ENCODE measurements around the gene TGFB1. TPM values are rescaled to one million over a fixed set of nuclear protein-coding genes. Genes with fewer than 3 reads are reported as not detected.

TGFB1 gene
- total and polyA plus RNA-seq, 2 of the 13 experiments (the other 11 are each of a cell fraction or from before 2014, with no cell fraction given) = 4.1 to 5.4 TPM

- TF ChIP-seq ZNF652 (CRISPR knock-in tag; IDR thresholded peaks at IDR 0.05; ENCODE audit: borderline replicate concordance, low read depth) = 0 out of 2 replicates have a peak, but pooled peaks have one; percentile 7
- no peak for TF ChIP-seq NCOA1 (CRISPR knock-in tag; IDR thresholded peaks at IDR 0.05)
- no peak for TF ChIP-seq CHD2 (IDR thresholded peaks at IDR 0.05; ENCODE audit: low read depth, low read length)
- no peak for TF ChIP-seq THYN1 (CRISPR knock-in tag; IDR thresholded peaks at IDR 0.05; ENCODE audit: borderline replicate concordance, low read depth)
- no peak for TF ChIP-seq ZNF224 (CRISPR knock-in tag; IDR thresholded peaks at IDR 0.05)
- no peak for TF ChIP-seq KAT8 (CRISPR knock-in tag; IDR thresholded peaks at IDR 0.05)
- 0 out of 2 replicates have a peak, but pooled peaks have one; percentile 35 for TF ChIP-seq ZNF510 (CRISPR knock-in tag; IDR thresholded peaks at IDR 0.05; ENCODE audit: low read depth)
- TF ChIP-seq ZNF800 (CRISPR knock-in tag; IDR thresholded peaks at IDR 0.05) = 0 out of 2 replicates have a peak, but pooled peaks have one; percentile 45
- no peak for TF ChIP-seq IKZF5 (CRISPR knock-in tag; IDR thresholded peaks at IDR 0.05)
- no peak for TF ChIP-seq PRPF4 (IDR thresholded peaks at IDR 0.05; ENCODE audit: low read depth, low read length, poor library complexity, severe bottlenecking)
- no peak for TF ChIP-seq ZNF337 (CRISPR knock-in tag; IDR thresholded peaks at IDR 0.05; ENCODE audit: borderline replicate concordance, low read depth)
- no peak for TF ChIP-seq HNF4G (IDR thresholded peaks at IDR 0.05; ENCODE audit: borderline replicate concordance, low read depth, low read length)
- no peak for TF ChIP-seq HNF4G (CRISPR knock-in tag; IDR thresholded peaks at IDR 0.05; ENCODE audit: borderline replicate concordance, low read depth)
- no peak for TF ChIP-seq FIP1L1 (IDR thresholded peaks at IDR 0.05; ENCODE audit: borderline replicate concordance, insufficient read depth, low read depth, low read length)
- TF ChIP-seq POLR2G (IDR thresholded peaks at IDR 0.05; ENCODE audit: low read depth, low read length) = peak; percentile 64
- no peak for TF ChIP-seq BATF2 (CRISPR knock-in tag; IDR thresholded peaks at IDR 0.05)
- TF ChIP-seq NRL (CRISPR knock-in tag; IDR thresholded peaks at IDR 0.05; ENCODE audit: borderline replicate concordance) = peak; percentile 15; the same call in 1 of the 2 replicates
- TF ChIP-seq ZNF772 (CRISPR knock-in tag; IDR thresholded peaks at IDR 0.05) = peak; percentile 72; the same call in 1 of the 2 replicates
- TF ChIP-seq PHF20 (CRISPR knock-in tag; IDR thresholded peaks at IDR 0.05) = no peak
- TF ChIP-seq ZNF841 (CRISPR knock-in tag; IDR thresholded peaks at IDR 0.05; ENCODE audit: borderline replicate concordance) = no peak
- TF ChIP-seq THAP11 (CRISPR knock-in tag; IDR thresholded peaks at IDR 0.05) = no peak
- TF ChIP-seq ZNF781 (CRISPR knock-in tag; IDR thresholded peaks at IDR 0.05; ENCODE audit: borderline replicate concordance, not compliant biosample characterization) = no peak
- TF ChIP-seq FOXA3 (CRISPR knock-in tag; IDR thresholded peaks at IDR 0.05) = peak; percentile 73; the same call in 1 of the 2 replicates
- peak; percentile 73 for TF ChIP-seq STAG1 (CRISPR knock-in tag; IDR thresholded peaks at IDR 0.05)
- no peak for TF ChIP-seq HOXA9 (CRISPR knock-in tag; IDR thresholded peaks at IDR 0.05; ENCODE audit: borderline replicate concordance)
- TF ChIP-seq CBFB (CRISPR knock-in tag; IDR thresholded peaks at IDR 0.05) = no peak; the same call in 1 of the 2 replicates
- no peak for TF ChIP-seq BHLHE40 (IDR thresholded peaks at IDR 0.05; ENCODE audit: low read length)
- peak; percentile 44 for TF ChIP-seq POLR2AphosphoS5 (IDR thresholded peaks at IDR 0.05; ENCODE audit: low read depth, low read length)
Measured at GRCh38 chr19:41308450-41309179, 45.1 kb downstream of the TGFB1 start (continued).

All from HepG2 (cell line).